MCF 10A (cell line): ENCODE measurements around the gene CFAP299. TPM values are rescaled to one million over a fixed set of nuclear protein-coding genes. Genes with fewer than 3 reads are reported as not detected.
"Not testable (repeated sequence)": the region's sequence is repeated elsewhere in the genome, so short reads cannot be mapped to it uniquely, and the experiment has no call there.

ENCODE experiments used
- BruUV-seq: library from RNA; stranded (reverse); fragments of 400-500 nt; replicated peaks from 2 replicates; lab custom pipeline; 2021; lab: Mats Ljungman, UMichigan
- CTCF ChIA-PET: fragments of 300-600 bp; sonication (Branson Sonifier 250); formaldehyde crosslinking; extraction: SDS; loops from one replicate; lab custom pipeline; 2021; ENCODE audit warnings: antibody characterized with exemption, inconsistent platforms; lab: Yijun Ruan, JAX
- POLR2A ChIA-PET: fragments of 300-600, 350-650 bp; sonication (Branson Sonifier 250); formaldehyde crosslinking; extraction: SDS; loops from one replicate; lab custom pipeline; 2020; ENCODE audit warnings: antibody characterized with exemption, inconsistent platforms; lab: Yijun Ruan, JAX
- DNase-seq: peaks from one replicate; pipeline ENCODE4 v3.0.0-alpha.2; 2018; ENCODE audit not compliant: unreplicated experiment
- H3K27ac Mint-ChIP-seq: one replicate; pipeline ENCODE4 v1.8.0; 2022; ENCODE audit warnings: mild to moderate bottlenecking, low read depth, mixed read lengths; ENCODE audit not compliant: unreplicated experiment
- H3K27me3 Mint-ChIP-seq: one replicate; pipeline ENCODE4 v1.8.0; 2022; ENCODE audit warnings: mixed read lengths; ENCODE audit not compliant: insufficient read depth, unreplicated experiment
- H3K36me3 Mint-ChIP-seq: one replicate; pipeline ENCODE4 v1.8.0; 2022; ENCODE audit warnings: mild to moderate bottlenecking, moderate library complexity, mixed read lengths; ENCODE audit not compliant: insufficient read depth, unreplicated experiment
- H3K4me1 Mint-ChIP-seq: one replicate; pipeline ENCODE4 v1.8.0; 2022; ENCODE audit warnings: mixed read lengths; ENCODE audit not compliant: insufficient read depth, unreplicated experiment
- H3K4me3 Mint-ChIP-seq: one replicate; pipeline ENCODE4 v1.8.0; 2022; ENCODE audit warnings: mild to moderate bottlenecking, moderate library complexity, mixed read lengths; ENCODE audit not compliant: unreplicated experiment
- H3K9me3 Mint-ChIP-seq: one replicate; pipeline ENCODE4 v1.8.0; 2022; ENCODE audit warnings: mixed read lengths; ENCODE audit not compliant: unreplicated experiment
- CTCF ChIP-seq: fragments of 200-600 bp; IDR thresholded peaks from one replicate; pipeline ENCODE4 v1.8.0; 2022; ENCODE audit warnings: antibody characterized with exemption, mild to moderate bottlenecking; ENCODE audit not compliant: unreplicated experiment
- intact Hi-C: fragments of 100-400 bp; cut with micrococcal nuclease; formaldehyde crosslinking; loops from 2 replicates; pipeline ENCODE4 v1.14.1; 2022
- total RNA-seq: library from RNA; stranded (reverse); gene quantifications from 2 replicates; pipeline ENCODE4 v1.2.3, GENCODE V29; 2022

CFAP299 gene
- total RNA-seq, 1 experiment from 2014 or later, result 0.33 TPM

DNA sequence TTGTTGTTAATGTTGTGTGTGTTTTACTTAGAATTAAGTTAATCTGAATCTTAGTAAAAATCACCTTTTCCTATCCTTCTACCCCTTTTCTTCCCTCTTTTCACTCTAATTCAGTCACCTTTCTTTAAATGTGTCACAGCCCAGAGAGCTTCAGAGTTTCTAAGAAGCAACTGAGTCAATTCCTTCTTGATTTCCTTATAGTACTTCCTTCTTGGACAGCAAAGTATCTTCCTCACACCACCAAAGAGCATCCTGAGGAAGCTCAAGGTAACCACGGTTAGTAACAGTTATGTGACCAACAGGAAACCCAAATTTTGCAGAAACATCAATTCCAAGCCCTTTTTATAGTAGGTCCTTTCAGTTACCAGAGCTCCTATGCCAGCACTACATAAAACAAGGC, 451.8 kb downstream of the CFAP299 start:
- no peak for DNase-seq
- ChIA-PET POLR2A (interaction anchor here (0.7 to 1.2 kb wide), 2 partner anchors 176 to 283 kb away, joined by 3 read pairs; no protein-coding TSS in a partner anchor), CTCF (no interaction called here)
- Mint-ChIP-seq H3K27me3 (no peaks in the 10 kb centered on the region), H3K36me3 (no peaks in the 10 kb centered on the region), H3K27ac (no peak overlapping the region), H3K4me1 (no peaks in the 10 kb centered on the region), H3K9me3 (no peaks in the 10 kb centered on the region), H3K4me3 (no peak overlapping the region)
- TF ChIP-seq CTCF, result no peak
- no TSS peak for BruUV-seq
- intact Hi-C loops, result no loop called here

DNA sequence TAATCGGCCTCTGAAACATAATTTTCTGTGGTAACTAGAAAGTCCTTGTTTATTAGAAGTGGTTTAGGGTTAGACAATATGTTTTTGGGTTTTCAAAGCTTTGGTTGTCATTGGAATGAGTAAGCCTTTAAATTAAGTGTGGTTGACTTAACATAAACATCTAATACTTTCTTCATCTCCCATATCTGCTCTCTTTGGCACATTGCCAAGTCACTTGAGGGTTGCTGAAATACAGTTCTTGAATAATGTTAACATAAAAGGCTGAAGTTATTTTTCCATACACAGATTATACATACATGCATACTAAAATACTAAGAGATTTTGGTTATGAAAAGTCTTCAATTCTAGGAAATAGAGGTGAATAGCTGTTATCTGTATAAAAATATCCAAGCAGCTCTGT, 453.3 kb downstream of the CFAP299 start:
- Mint-ChIP-seq H3K27ac (no peak overlapping the region), H3K4me3 (no peak overlapping the region), H3K4me1 (peaks cover 9% of the 10 kb centered on the region), H3K27me3 (no peaks in the 10 kb centered on the region), H3K36me3 (no peaks in the 10 kb centered on the region), H3K9me3 (no peaks in the 10 kb centered on the region)
- ChIA-PET CTCF (interaction anchor here (0.5 to 0.9 kb wide), 3 partner anchors 41 to 237 kb away, joined by 3 read pairs; no protein-coding TSS in a partner anchor), POLR2A (no interaction called here)
- no TSS peak for BruUV-seq
- TF ChIP-seq CTCF, result no peak
- DNase-seq, result peak; percentile 32
- intact Hi-C loops, result no loop called here

GRCh38 chr4:80790152-80790551, 454.6 kb downstream of the CFAP299 start:
- no peak for DNase-seq
- POLR2A ChIA-PET, result no interaction called here
- no peak for TF ChIP-seq CTCF
- Mint-ChIP-seq H3K36me3 (no peaks in the 10 kb centered on the region), H3K4me1 (peaks cover 11% of the 10 kb centered on the region), H3K27ac (no peak overlapping the region), H3K4me3 (no peak overlapping the region), H3K9me3 (no peaks in the 10 kb centered on the region), H3K27me3 (no peaks in the 10 kb centered on the region)
- CTCF ChIA-PET, result no interaction called here
- intact Hi-C loops, result no loop called here
- BruUV-seq, result no TSS peak

GRCh38 chr4:80793660-80794059, 458.1 kb downstream of the CFAP299 start:
- BruUV-seq, H3K9me3 Mint-ChIP-seq, H3K36me3 Mint-ChIP-seq, H3K27me3 Mint-ChIP-seq, POLR2A ChIA-PET, H3K4me3 Mint-ChIP-seq, intact Hi-C loops, CTCF ChIA-PET: not testable (repeated sequence)
- peaks cover 11% of the 10 kb centered on the region for H3K4me1 Mint-ChIP-seq
- DNase-seq, result peak; percentile 21
- peak overlapping the region; percentile 81 for H3K27ac Mint-ChIP-seq

- Mint-ChIP-seq H3K4me3 (no peak overlapping the region), H3K27me3 (no peaks in the 10 kb centered on the region), H3K4me1 (peaks cover 10% of the 10 kb centered on the region), H3K27ac (no peak overlapping the region), H3K9me3 (no peaks in the 10 kb centered on the region), H3K36me3 (no peaks in the 10 kb centered on the region)
- ChIA-PET CTCF (no interaction called here), POLR2A (no interaction called here)
- no peak for TF ChIP-seq CTCF
- intact Hi-C loops, result no loop called here
- BruUV-seq, result no TSS peak
- DNase-seq, result no peak
Measured at GRCh38 chr4:80798082-80798481, 462.6 kb downstream of the CFAP299 start.

DNA sequence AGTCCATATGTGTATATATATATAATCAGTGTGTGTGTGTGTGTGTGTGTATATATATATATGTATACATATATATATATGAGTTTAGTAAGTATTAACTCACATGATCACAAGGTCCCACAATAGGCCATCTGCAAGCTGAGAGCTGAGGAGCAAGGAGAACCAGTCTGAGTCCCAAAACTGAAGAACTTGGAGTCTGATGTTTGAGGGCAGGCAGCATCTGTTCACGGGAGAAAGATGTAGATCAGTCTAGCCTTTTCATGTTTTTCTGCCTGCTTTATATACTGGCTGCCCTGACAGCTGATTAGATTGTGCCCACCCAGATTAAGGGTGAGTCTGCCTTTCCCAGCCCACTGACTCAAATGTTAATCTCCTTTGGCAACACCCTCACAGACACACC, 465.2 kb downstream of the CFAP299 start:
- BruUV-seq, DNase-seq, H3K36me3 Mint-ChIP-seq, H3K4me1 Mint-ChIP-seq, H3K27ac Mint-ChIP-seq, POLR2A ChIA-PET, H3K4me3 Mint-ChIP-seq, intact Hi-C loops, H3K9me3 Mint-ChIP-seq, H3K27me3 Mint-ChIP-seq: not testable (repeated sequence)
- CTCF ChIA-PET, result interaction anchor here (0.6 kb wide), 1 partner anchor 337 kb away, joined by 3 read pairs; no protein-coding TSS in a partner anchor
